KBM-7 (cell line): Measurements from ENCODE around the gene PRDX3.
"Not testable (repeated sequence)": the region's sequence is repeated elsewhere in the genome, so short reads cannot be mapped to it uniquely, and the experiment has no call there.

ENCODE experiments used
- DNase-seq: peaks from one replicate; pipeline ENCODE4 v3.0.0-alpha.2; 2015
- in situ Hi-C: fragments of 300-500 bp; cut with MboI; formaldehyde crosslinking; loops from 2 replicates; pipeline ENCODE4 v1.14.3; 2020; ENCODE audit warnings: low sequenced_read_pairs, low pct_unique_long_range_greater_than_20kb, mixed read lengths

PRDX3 gene

DNA sequence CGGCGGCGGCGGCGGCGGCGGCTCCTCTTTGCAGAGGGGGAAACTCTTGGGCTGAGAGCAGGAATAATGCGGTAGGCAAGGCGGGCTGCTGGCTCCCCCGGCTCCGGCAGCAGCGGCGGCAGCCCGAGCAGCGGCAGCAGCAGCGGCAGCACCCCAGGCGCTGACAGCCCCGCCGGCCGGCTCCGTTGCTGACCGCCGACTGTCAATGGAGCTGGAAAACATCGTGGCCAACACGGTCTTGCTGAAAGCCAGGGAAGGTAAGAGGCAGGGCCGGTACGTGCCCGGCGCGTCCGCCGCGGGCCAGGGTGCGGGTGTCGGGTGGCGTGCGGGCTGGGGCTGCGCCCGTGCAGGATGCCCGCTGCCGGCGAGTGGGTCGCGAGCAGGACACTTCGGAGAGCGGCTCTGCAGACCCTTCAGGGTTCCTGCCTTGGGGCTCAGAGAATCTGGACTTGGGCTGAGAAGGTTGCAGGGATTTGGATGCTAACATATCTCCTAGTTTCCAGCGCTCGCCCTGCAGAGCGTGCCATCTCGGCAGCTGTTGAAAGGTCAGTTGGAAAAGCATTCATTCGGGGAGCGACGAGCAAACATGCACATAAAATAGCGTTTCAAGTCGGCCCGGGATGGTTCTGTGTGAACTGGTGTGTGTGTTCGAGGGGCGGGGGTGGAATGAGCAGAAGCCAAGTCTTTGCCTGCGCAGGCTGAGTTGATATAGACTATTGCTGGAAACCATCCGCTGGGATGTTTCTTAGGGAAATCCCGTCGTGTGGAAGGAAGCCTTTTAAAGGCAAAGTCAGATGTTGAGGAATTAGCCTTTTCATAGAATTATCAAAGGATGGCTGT, 29.3 kb upstream of the PRDX3 start:
- in situ Hi-C loops = loop anchor here (25.0 kb wide), 1 partner anchor 204 kb away; no protein-coding TSS in a partner anchor
- DNase-seq = peak; percentile 29

DNA sequence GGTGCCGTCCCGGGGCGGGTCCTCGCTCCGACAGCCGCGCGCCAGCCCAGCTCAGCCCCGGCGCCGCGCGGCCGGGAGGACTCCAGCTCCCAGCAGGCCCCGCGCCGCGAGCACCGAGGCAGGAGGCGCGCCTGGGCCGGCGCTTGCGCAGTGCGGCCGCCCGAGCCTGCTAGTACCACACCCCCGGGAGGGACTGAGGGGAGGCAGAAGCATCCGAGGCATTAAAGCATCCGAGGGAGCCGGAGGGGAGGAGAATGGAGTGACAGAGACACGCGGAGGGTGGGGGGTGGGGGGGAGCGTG, 28.7 kb upstream of the PRDX3 start, which contains the start of gene GRK5:
Gene GRK5, plus strand, starts transcription at position 206 of the 301 bp plus-strand sequence. CDS start 347 bp downstream, outside the sequence.
- in situ Hi-C loops = loop anchor here (25.0 kb wide), 1 partner anchor 205 kb away; no protein-coding TSS in a partner anchor

DNA sequence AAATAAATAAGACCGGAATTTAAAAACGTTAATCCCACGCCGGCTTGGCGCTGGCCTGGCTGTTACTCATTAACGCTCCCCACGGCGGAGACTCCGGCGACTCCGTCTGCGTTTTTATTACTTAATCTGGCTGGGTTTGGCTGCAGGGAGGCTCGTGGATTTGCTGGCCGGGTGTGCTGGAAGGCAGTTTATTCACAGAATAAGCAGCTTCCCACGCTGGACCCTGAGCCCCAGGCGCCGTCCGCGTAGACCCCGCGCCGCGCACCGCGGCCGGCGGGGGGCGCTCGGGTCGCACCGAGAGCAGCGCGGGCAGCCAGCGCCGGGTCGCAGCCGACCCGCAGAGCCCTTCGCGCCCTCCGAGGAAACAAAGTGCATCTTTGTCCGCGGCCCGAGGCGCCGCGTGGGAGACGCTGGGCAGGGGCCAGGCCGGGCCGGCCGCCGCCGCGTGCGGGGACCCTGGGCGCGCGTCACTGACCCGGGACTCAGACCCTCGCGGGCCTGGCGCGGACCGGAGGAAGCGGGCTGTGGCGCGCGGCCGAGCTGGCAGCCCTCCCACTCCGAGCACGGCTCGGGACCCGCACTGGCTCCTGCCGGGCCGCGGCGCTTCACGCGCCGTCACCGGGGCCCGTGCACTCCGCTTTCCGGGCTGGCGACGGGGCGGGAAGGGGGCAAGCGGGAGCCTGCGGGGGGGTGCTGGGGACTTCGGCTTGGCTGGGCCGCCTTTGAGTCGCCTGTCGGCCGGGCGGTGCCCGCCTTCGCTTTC, 28.2 kb upstream of the PRDX3 start:
- in situ Hi-C loops = loop anchor here (25.0 kb wide), 1 partner anchor 206 kb away; no protein-coding TSS in a partner anchor
- peak; percentile 80 for DNase-seq

More for the DNA sequence above, 28.7 kb upstream of the PRDX3 start, which contains the start of gene GRK5:
- peak; percentile 93 for DNase-seq

DNA sequence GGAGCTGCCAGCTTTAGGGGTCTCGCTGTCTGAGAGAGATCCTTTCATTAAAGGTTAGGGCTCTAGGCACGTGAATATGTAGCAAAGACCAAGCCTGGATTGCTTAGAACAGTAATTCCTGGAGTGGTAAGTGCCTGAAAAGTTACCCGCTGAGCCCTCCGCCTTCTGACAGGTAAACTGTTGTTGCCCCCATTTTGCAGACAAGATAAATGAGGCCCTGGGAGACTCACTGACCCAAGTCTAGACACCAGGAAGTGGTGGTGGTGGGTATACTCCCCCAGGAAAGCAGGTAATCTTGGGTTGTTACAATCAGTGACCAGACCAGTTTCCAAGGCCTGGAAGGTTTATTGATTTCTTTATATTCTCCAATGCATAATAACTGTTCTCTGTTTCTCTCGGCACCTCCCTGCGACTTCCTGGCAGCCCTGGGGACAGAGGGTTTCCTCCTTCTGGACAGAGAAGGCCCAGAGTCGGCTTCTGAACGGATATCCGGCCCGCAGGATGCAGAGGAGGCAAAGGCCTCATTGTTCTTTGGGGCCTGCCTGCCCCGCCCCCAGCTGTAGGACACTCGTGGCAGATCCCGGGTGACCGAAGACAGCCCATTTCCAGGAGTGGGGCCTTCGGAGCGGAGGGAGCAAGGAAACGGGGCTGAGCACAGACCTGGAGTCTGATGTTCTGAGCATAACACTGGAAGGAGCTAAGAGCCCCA, 27.4 kb upstream of the PRDX3 start:
- in situ Hi-C loops = loop anchor here (25.0 kb wide), 1 partner anchor 206 kb away; no protein-coding TSS in a partner anchor
- peak; percentile 79 for DNase-seq

GRCh38 chr10:119203006-119203405, 24.4 kb upstream of the PRDX3 start:
- in situ Hi-C loops = loop anchor here (25.0 kb wide), 1 partner anchor 209 kb away; no protein-coding TSS in a partner anchor
- no peak for DNase-seq

- in situ Hi-C loops = loop anchor here (25.0 kb wide), 1 partner anchor 211 kb away; no protein-coding TSS in a partner anchor
- no peak for DNase-seq
These were observed 22.6 kb upstream of the PRDX3 start for GRCh38 chr10:119201233-119201632.

DNA sequence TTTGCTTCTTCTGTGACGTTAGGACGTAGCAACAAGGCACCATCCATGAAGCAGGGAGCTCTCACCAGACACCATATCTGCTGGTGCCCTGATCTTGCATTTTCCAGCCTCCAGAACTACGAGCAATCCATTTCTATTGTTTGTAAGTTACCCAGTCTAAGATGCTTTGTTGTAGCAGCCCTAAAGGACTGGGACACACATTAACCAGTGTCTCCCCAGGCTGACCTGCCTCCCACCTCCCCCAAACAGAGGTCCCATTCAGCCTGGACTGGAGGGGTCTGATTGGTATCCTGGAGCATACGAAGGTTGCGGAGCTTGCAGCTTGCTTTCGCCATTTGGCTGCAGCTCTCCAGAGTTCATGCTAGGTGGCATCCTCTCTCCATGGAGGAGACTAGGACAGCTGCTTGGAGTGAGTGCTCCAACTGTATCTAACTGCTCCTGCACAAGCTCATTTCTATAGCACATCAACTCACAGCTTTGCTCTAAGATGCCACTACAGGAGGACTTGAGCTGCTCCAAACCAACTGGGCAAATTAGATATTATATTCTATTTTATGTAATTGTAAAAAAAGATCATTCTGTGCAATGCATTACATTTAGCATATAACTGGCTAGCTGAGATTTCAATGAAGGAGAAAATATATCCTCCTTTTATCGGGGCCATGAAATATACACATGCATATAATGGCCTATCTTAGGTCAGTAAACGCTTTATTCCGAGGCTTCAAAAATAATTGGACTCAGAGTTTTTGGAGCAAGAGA, 20.8 kb upstream of the PRDX3 start:
- DNase-seq = peak; percentile 68
- in situ Hi-C loops = no loop called here

GRCh38 chr10:119198438-119198837, 19.8 kb upstream of the PRDX3 start:
- in situ Hi-C loops = no loop called here
- DNase-seq = peak; percentile 37

- in situ Hi-C loops = no loop called here
- DNase-seq = peak; percentile 12
These were observed 19.3 kb upstream of the PRDX3 start for GRCh38 chr10:119197921-119198320.

GRCh38 chr10:119191881-119192280, 13.3 kb upstream of the PRDX3 start:
- DNase-seq = no peak
- in situ Hi-C loops = no loop called here

DNA sequence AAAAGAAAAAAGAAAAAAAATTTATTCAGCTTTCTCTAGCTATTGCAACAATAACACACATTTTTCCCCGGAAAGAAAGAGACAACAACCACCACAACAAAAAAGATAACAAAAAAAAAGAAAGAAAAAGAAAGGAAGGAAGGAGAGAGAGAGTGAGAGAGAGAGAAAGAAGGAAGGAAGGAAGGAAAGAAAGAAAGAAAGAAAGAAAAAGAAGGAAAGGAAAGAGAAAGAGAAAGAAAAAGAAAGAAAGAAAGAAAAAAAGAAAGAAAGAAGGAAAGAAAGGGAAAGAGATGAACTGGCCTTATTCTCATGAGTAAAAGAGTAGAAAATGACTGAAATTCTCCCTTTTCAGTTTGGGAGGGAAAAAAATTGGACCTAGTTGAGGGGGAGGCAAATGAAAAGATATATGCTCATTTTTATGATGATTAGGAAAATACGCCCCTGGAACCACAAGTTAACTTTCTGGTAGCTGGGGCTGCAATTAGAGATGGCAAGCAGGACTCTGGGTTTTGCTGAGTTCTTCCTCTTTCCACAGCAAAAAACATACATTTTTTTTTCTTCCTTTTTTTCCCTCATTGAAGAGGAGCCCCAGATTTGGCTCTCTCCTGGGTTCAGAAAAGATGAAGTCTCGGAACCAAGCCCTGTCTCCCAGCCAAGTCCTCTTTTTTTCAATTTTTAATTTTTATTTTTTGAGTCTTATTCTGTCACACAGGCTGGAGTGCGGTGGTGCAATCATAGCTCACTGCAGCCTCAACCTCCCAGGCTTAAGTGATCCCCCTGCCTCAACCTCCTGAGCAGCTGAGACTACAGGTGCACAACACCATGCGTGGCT, 12.6 kb upstream of the PRDX3 start:
- peak; percentile 76 for DNase-seq
- in situ Hi-C loops = no loop called here

DNA sequence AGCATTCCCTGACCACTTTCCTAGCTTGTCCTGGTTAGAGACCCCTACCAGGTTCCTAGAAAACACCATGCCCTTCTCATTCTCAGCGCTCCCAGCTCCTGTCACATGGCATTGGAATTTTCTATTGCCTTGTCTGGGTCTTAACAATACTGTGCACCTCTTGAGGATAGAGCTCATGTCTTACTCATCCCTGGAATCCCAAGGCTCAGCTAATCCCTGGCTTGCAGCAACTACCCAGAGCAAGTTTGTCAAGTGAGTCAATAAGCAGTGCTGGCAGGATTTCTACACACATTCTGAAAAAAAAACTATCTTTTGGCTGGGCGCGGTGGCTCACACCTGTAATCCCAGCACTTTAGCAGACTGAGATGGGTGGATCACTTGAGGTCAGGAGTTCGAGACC, 11.7 kb upstream of the PRDX3 start:
- no peak for DNase-seq
- in situ Hi-C loops = no loop called here

- peak; percentile 67 for DNase-seq
- in situ Hi-C loops = no loop called here
These were observed 11.2 kb upstream of the PRDX3 start for GRCh38 chr10:119189811-119190282.

- in situ Hi-C loops = no loop called here
- no peak for DNase-seq
These were observed 5.2 kb upstream of the PRDX3 start for GRCh38 chr10:119183664-119184412.

GRCh38 chr10:119180850-119181400, 2.3 kb upstream of the PRDX3 start:
- DNase-seq, in situ Hi-C loops: not testable (repeated sequence)

GRCh38 chr10:119177708-119178371, 772 bp downstream of the PRDX3 start:
- DNase-seq = peak; percentile 16
- in situ Hi-C loops = no loop called here
